Sigmoid colon (tissue), 7 donors: Measurements from ENCODE around the gene IRS2. TPM values are rescaled to one million over a fixed set of nuclear protein-coding genes. Genes with fewer than 3 reads are reported as not detected.

Experiments
- DNase-seq: peaks from one replicate; pipeline ENCODE4 v3.0.0-alpha.2; 2019
- H3K27ac ChIP-seq, 4 donors: fragments of 200-600 bp; sonication (generic); one replicate each; pipeline ENCODE4 v1.5.1; 2016 to 2019; ENCODE audit warnings: mild to moderate bottlenecking in 1 of 4
- H3K27me3 ChIP-seq, 3 donors: fragments of 200-600 bp; sonication (generic); one replicate each; pipeline ENCODE4 v1.5.1; 2019; ENCODE audit warnings: mild to moderate bottlenecking in 1 of 3
- H3K36me3 ChIP-seq, 4 donors: fragments of 200-600 bp; sonication (generic); one replicate each; pipeline ENCODE4 v1.5.1; 2016 to 2019
- H3K4me1 ChIP-seq, 4 donors: fragments of 200-600 bp; sonication (generic); one replicate each; pipeline ENCODE4 v1.5.1; 2017 to 2019
- H3K4me3 ChIP-seq, 4 donors: fragments of 200-600 bp; sonication (generic); one replicate each; pipeline ENCODE4 v1.5.1; 2017 to 2019; ENCODE audit warnings: mild to moderate bottlenecking in 2 of 4, moderate library complexity in 1 of 4
- H3K9me3 ChIP-seq, 4 donors: fragments of 200-600 bp in 3 of 4; sonication (generic) in 3 of 4; one replicate each; pipeline versions ENCODE4 v1.5.1 to v1.6.1; 2013 to 2019
- CTCF ChIP-seq, 4 experiments: fragments of 450-650 bp in 3 of 4; fragments of 200-600 bp in 1 of 4; IDR thresholded peaks; one replicate each; pipeline ENCODE4 v1.5.1; 2016 to 2019; ENCODE audit warnings: antibody characterized with exemption in 4 of 4, mild to moderate bottlenecking in 3 of 4, moderate library complexity in 2 of 4
- EP300 ChIP-seq, 4 donors: sonication (generic); formaldehyde crosslinking; IDR thresholded peaks; one replicate each; pipeline ENCODE4 v1.6.1; 2017; ENCODE audit warnings: antibody characterized with exemption in 4 of 4
- POLR2A ChIP-seq, 2 donors: fragments of 450-650 bp; IDR thresholded peaks; one replicate each; pipeline ENCODE4 v1.6.1; 2016; ENCODE audit warnings: antibody characterized with exemption in 2 of 2, mild to moderate bottlenecking in 2 of 2, moderate library complexity in 2 of 2
- POLR2AphosphoS5 ChIP-seq, 4 donors: sonication (generic); formaldehyde crosslinking; IDR thresholded peaks; one replicate each; pipeline ENCODE4 v1.6.1; 2017; ENCODE audit warnings: antibody characterized with exemption in 4 of 4
- WGBS, 2 donors: extraction: QIAGEN DNeasy Blood & Tissue Kit; methylation state at CpG; one replicate each; pipeline ENCODE4 v1.1.7; 2013; 5-methylcytosine and 5-hydroxymethylcytosine counted together
- intact Hi-C: fragments of 100-400 bp; cut with DNase I; formaldehyde crosslinking; loops from one replicate; pipeline ENCODE4 v1.15.1; 2023
- polyA plus RNA-seq, 3 donors: library from polyadenylated mRNA; stranded (reverse); fragments of 200-250 nt; gene quantifications; one replicate each; pipeline ENCODE4 v1.2.3, GENCODE V29; 2013
- total RNA-seq, 4 donors: library from RNA; depleted of rRNA; stranded (reverse); fragments of >200 nt; gene quantifications; one replicate each; pipeline ENCODE4 v1.1.0, GENCODE V29; 2016
- donor health status: healthy with polysubstance abuse.
- donor health status: Bipolar disorder and iron deficiency.
- donor health status: healthy.

The IRS2 gene
- total and polyA plus RNA-seq, 7 donors, result 3.6 to 21.9 (median 15.3) TPM

DNA sequence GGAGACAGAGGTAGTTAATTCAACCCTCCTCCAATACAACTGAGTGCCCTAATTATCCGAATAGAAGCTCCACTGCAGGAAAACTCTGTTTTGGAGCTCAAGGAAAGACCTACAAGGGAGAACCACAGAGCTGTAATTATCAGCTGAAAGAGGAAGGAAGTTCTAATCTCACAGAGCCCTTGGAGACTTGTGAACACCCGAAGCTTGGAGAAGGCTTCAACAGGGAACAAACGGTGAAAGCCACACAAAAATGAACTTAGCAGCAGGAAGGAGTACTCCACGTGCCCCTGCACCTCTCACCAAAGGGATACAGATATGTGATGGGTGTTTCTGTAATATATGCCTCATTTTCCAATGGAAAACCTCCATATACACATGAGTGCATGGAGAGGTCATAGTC, 61.1 kb downstream of the IRS2 start:
- TF ChIP-seq CTCF (IDR thresholded peaks at IDR 0.05) (no peak), EP300 (IDR thresholded peaks at IDR 0.05) (no peak), POLR2AphosphoS5 (IDR thresholded peaks at IDR 0.05) (no peak), POLR2A (IDR thresholded peaks at IDR 0.05) (no peak)
- H3K9me3 ChIP-seq, result no peaks in the 10 kb centered on the region
- no peak overlapping the region for H3K4me3 ChIP-seq
- H3K36me3 ChIP-seq, result no peaks in the 10 kb centered on the region
- peaks cover 0 to 4% (median 0%) of the 10 kb centered on the region in 4 donors for H3K4me1 ChIP-seq
- intact Hi-C loops, result no loop called here
- DNase-seq, result no peak
- no peaks in the 10 kb centered on the region for H3K27me3 ChIP-seq
- 43 to 73% methylated on average over 4 of the region's 4 CpGs for WGBS, 2 donors
- H3K27ac ChIP-seq, result no peak overlapping the region

GRCh38 chr13:109724603-109725002, 61.8 kb downstream of the IRS2 start:
- DNase-seq, result no peak
- TF ChIP-seq POLR2A (IDR thresholded peaks at IDR 0.05), result no peak
- no peak for TF ChIP-seq POLR2AphosphoS5 (IDR thresholded peaks at IDR 0.05)
- TF ChIP-seq EP300 (IDR thresholded peaks at IDR 0.05), result no peak
- TF ChIP-seq CTCF (IDR thresholded peaks at IDR 0.05), result no peak
- 87 to 91% methylated on average over 6 of the region's 6 CpGs for WGBS, 2 donors
- Histone ChIP-seq H3K27me3 (no peaks in the 10 kb centered on the region), H3K9me3 (no peaks in the 10 kb centered on the region), H3K4me1 (peaks cover 0 to 4% (median 0%) of the 10 kb centered on the region in 4 donors), H3K27ac (no peak overlapping the region), H3K36me3 (no peaks in the 10 kb centered on the region), H3K4me3 (no peak overlapping the region)
- intact Hi-C loops, result no loop called here

- H3K36me3 ChIP-seq, result no peaks in the 10 kb centered on the region
- intact Hi-C loops, result no loop called here
- DNase-seq, result no peak
Observed at GRCh38 chr13:109723046-109723445, 63.3 kb downstream of the IRS2 start.

GRCh38 chr13:109722068-109722467, 64.3 kb downstream of the IRS2 start:
- Histone ChIP-seq H3K27ac (no peak overlapping the region), H3K4me3 (no peak overlapping the region), H3K27me3 (no peaks in the 10 kb centered on the region), H3K9me3 (no peaks in the 10 kb centered on the region), H3K4me1 (no peaks in the 10 kb centered on the region), H3K36me3 (no peaks in the 10 kb centered on the region)
- intact Hi-C loops, result no loop called here
- TF ChIP-seq POLR2AphosphoS5 (IDR thresholded peaks at IDR 0.05) (no peak), CTCF (IDR thresholded peaks at IDR 0.05) (no peak), EP300 (IDR thresholded peaks at IDR 0.05) (no peak), POLR2A (IDR thresholded peaks at IDR 0.05) (no peak)
- WGBS, 2 donors, result 86 to 88% methylated on average over 6 of the region's 6 CpGs
- no peak for DNase-seq

More at GRCh38 chr13:109723046-109723445, 63.3 kb downstream of the IRS2 start:
- H3K4me1 ChIP-seq, result no peaks in the 10 kb centered on the region
- TF ChIP-seq POLR2A (IDR thresholded peaks at IDR 0.05) (no peak), POLR2AphosphoS5 (IDR thresholded peaks at IDR 0.05) (no peak), CTCF (IDR thresholded peaks at IDR 0.05) (no peak), EP300 (IDR thresholded peaks at IDR 0.05) (no peak)
- no peak overlapping the region for H3K27ac ChIP-seq
- H3K4me3 ChIP-seq, result no peak overlapping the region
- no peaks in the 10 kb centered on the region for H3K9me3 ChIP-seq
- H3K27me3 ChIP-seq, result no peaks in the 10 kb centered on the region
- WGBS, 2 donors, result 92 to 93% methylated on average over 3 of the region's 3 CpGs

- WGBS, 2 donors, result 15 to 62% methylated on average over 5 of the region's 5 CpGs
- Histone ChIP-seq H3K27ac (no peak overlapping the region), H3K27me3 (no peaks in the 10 kb centered on the region), H3K9me3 (no peaks in the 10 kb centered on the region), H3K36me3 (no peaks in the 10 kb centered on the region), H3K4me3 (no peak overlapping the region), H3K4me1 (no peaks in the 10 kb centered on the region)
- TF ChIP-seq CTCF (IDR thresholded peaks at IDR 0.05) (no peak), POLR2A (IDR thresholded peaks at IDR 0.05) (no peak), EP300 (IDR thresholded peaks at IDR 0.05) (no peak), POLR2AphosphoS5 (IDR thresholded peaks at IDR 0.05) (no peak)
- intact Hi-C loops, result no loop called here
- DNase-seq, result no peak
Observed at GRCh38 chr13:109720758-109721184, 65.6 kb downstream of the IRS2 start.
